Measurements from ENCODE around the gene OR2Y1.

The OR2Y1 gene

DNA sequence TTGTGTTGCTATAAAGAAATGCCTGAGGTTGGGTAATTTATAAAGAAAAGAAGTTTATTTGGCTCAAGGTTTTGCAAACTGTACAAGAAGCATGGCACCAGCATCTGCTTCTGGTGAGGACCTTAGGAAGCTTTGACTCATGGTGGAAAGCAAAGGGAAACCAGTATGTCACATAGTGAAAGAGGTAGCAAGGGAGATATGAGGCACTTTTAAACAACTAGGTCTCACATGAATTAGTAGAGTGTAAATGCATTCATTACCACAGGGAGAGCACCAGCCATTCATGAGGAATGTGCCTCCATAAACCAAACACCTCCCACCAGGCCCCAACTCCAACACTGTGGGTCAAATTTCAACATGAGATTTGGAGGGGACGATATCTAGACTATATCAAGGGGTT, 40.8 kb downstream of the OR2Y1 start:
- H3K4me1 ChIP-seq (ENCODE audit: insufficient read depth, low read length, severe bottlenecking) = no peaks in the 10 kb centered on the region
- H3K4me2 ChIP-seq (ENCODE audit: low read length) = no peak overlapping the region
- no peak for TF ChIP-seq EZH2 (IDR thresholded peaks at IDR 0.05; ENCODE audit: borderline replicate concordance, low read length)
- TF ChIP-seq, protein P1, sequence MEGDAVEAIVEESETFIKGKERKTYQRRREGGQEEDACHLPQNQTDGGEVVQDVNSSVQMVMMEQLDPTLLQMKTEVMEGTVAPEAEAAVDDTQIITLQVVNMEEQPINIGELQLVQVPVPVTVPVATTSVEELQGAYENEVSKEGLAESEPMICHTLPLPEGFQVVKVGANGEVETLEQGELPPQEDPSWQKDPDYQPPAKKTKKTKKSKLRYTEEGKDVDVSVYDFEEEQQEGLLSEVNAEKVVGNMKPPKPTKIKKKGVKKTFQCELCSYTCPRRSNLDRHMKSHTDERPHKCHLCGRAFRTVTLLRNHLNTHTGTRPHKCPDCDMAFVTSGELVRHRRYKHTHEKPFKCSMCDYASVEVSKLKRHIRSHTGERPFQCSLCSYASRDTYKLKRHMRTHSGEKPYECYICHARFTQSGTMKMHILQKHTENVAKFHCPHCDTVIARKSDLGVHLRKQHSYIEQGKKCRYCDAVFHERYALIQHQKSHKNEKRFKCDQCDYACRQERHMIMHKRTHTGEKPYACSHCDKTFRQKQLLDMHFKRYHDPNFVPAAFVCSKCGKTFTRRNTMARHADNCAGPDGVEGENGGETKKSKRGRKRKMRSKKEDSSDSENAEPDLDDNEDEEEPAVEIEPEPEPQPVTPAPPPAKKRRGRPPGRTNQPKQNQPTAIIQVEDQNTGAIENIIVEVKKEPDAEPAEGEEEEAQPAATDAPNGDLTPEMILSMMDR (IDR thresholded peaks at IDR 0.05; ENCODE audit: low read length) = no peak

DNA sequence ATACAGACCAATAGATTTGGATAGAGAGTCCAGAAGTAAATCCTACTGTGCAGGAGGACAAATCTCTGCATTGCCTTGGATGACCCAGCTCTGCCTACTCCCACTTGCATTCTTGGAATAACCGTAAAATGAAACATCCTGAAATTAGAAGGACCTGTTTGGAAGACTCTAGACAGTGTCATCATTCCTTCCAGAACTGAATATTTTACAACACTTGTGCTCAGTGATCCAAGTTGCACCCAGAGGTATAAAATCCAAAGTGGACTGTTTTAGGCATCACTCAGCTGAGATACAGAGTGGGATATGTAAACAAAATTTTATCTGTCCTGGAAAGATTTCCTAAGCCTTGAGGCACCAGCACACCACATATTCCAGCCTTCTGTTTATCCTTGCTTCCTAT, 43.7 kb downstream of the OR2Y1 start:
- H3K9ac ChIP-seq (ENCODE audit: low read length) = no peak overlapping the region
- H4K20me1 ChIP-seq (ENCODE audit: insufficient read depth, low read length) = no peaks in the 10 kb centered on the region
- no peak overlapping the region for H3K4me3 ChIP-seq (ENCODE audit: low read depth, low read length, poor library complexity, severe bottlenecking)
- no peaks in the 10 kb centered on the region for H3K4me1 ChIP-seq (ENCODE audit: insufficient read depth, low read length, severe bottlenecking)
- no peaks in the 10 kb centered on the region for H3F3A ChIP-seq (ENCODE audit: insufficient read depth, low read length)
- H2AFZ ChIP-seq (ENCODE audit: low read length) = no peak overlapping the region
- TF ChIP-seq EZH2 (IDR thresholded peaks at IDR 0.05; ENCODE audit: borderline replicate concordance, low read length) = no peak
- TF ChIP-seq, protein P1 (IDR thresholded peaks at IDR 0.05; ENCODE audit: low read length) = no peak
- H3K27me3 ChIP-seq (ENCODE audit: insufficient read depth, low read length) = no peaks in the 10 kb centered on the region
- no peaks in the 10 kb centered on the region for H3K36me3 ChIP-seq (ENCODE audit: insufficient read depth, low read length)
- H3K79me2 ChIP-seq (ENCODE audit: insufficient read depth, low read length) = no peaks in the 10 kb centered on the region
- no peaks in the 10 kb centered on the region for H3K9me2 ChIP-seq (ENCODE audit: low read depth, low read length)
- H3K4me2 ChIP-seq (ENCODE audit: low read length) = no peak overlapping the region
- peaks cover 7% of the 10 kb centered on the region; the same call in 1 of the 2 replicates for H3K9me3 ChIP-seq (ENCODE audit: low read length)
- no peak overlapping the region for H3K27ac ChIP-seq (ENCODE audit: low read depth, low read length, poor library complexity, severe bottlenecking)

More for the DNA sequence above, 40.8 kb downstream of the OR2Y1 start:
- no peaks in the 10 kb centered on the region for H3K27me3 ChIP-seq (ENCODE audit: insufficient read depth, low read length)
- no peaks in the 10 kb centered on the region for H4K20me1 ChIP-seq (ENCODE audit: insufficient read depth, low read length)
- peaks cover 7% of the 10 kb centered on the region; the same call in 1 of the 2 replicates for H3K9me3 ChIP-seq (ENCODE audit: low read length)
- H3K9ac ChIP-seq (ENCODE audit: low read length) = no peak overlapping the region
- H3K36me3 ChIP-seq (ENCODE audit: insufficient read depth, low read length) = no peaks in the 10 kb centered on the region
- no peak overlapping the region for H2AFZ ChIP-seq (ENCODE audit: low read length)
- H3K79me2 ChIP-seq (ENCODE audit: insufficient read depth, low read length) = no peaks in the 10 kb centered on the region
- no peak overlapping the region for H3K4me3 ChIP-seq (ENCODE audit: low read depth, low read length, poor library complexity, severe bottlenecking)
- H3F3A ChIP-seq (ENCODE audit: insufficient read depth, low read length) = no peaks in the 10 kb centered on the region
- no peak overlapping the region for H3K27ac ChIP-seq (ENCODE audit: low read depth, low read length, poor library complexity, severe bottlenecking)
- no peaks in the 10 kb centered on the region for H3K9me2 ChIP-seq (ENCODE audit: low read depth, low read length)

DNA sequence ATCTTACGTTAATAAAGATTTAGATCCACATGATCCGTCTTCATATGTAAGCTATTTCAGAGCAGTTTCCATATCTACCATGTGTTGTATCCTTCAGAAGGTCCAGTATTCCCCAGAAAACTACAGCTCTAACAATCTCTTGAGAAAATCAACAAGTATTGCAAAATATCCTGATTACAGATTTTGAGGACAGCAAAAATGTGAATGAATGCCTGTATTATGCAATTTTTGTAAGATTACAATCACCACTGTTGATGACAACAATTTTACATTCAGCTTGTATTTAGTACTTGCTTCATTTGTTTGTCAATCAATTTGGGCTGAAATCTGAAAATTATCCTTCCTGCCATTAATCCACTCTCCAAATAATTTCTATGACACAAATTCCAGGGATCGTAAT, 47.4 kb downstream of the OR2Y1 start:
- Histone ChIP-seq H3K79me2 (ENCODE audit: insufficient read depth, low read length) (no peaks in the 10 kb centered on the region), H4K20me1 (ENCODE audit: insufficient read depth, low read length) (no peaks in the 10 kb centered on the region), H2AFZ (ENCODE audit: low read length) (no peak overlapping the region), H3K9me2 (ENCODE audit: low read depth, low read length) (no peaks in the 10 kb centered on the region), H3K4me3 (ENCODE audit: low read depth, low read length, poor library complexity, severe bottlenecking) (no peak overlapping the region), H3K27me3 (ENCODE audit: insufficient read depth, low read length) (no peaks in the 10 kb centered on the region), H3K9me3 (ENCODE audit: low read length) (peaks cover 7% of the 10 kb centered on the region; the same call in 1 of the 2 replicates), H3K27ac (ENCODE audit: low read depth, low read length, poor library complexity, severe bottlenecking) (no peak overlapping the region), H3K4me1 (ENCODE audit: insufficient read depth, low read length, severe bottlenecking) (no peaks in the 10 kb centered on the region), H3K36me3 (ENCODE audit: insufficient read depth, low read length) (no peaks in the 10 kb centered on the region), H3K9ac (ENCODE audit: low read length) (no peak overlapping the region), H3K4me2 (ENCODE audit: low read length) (no peak overlapping the region), H3F3A (ENCODE audit: insufficient read depth, low read length) (no peaks in the 10 kb centered on the region)
- no peak for TF ChIP-seq EZH2 (IDR thresholded peaks at IDR 0.05; ENCODE audit: borderline replicate concordance, low read length)
- TF ChIP-seq, protein P1 (IDR thresholded peaks at IDR 0.05; ENCODE audit: low read length) = no peak

Data from OCI-LY1 (cell line).